Ovary (tissue), 3 donors: ENCODE data around the gene MESD.
"Not testable (repeated sequence)": the region's sequence is repeated elsewhere in the genome, so short reads cannot be mapped to it uniquely, and the experiment has no call there.

ENCODE experiments used
- POLR2A ChIP-seq: fragments of 450-650 bp; IDR thresholded peaks from one replicate; pipeline ENCODE4 v1.6.1; 2017; ENCODE audit warnings: antibody characterized with exemption, mild to moderate bottlenecking, moderate library complexity
- TF ChIP-seq, protein P1 (sequence below), 3 donors: fragments of 450-650 bp in 2 of 3; fragments of 200-600 bp in 1 of 3; IDR thresholded peaks; one replicate each; pipeline versions ENCODE4 v1.5.1 to v1.8.0; 2016 to 2022; ENCODE audit warnings: antibody characterized with exemption in 3 of 3, mild to moderate bottlenecking in 1 of 3
- donor health status: DM: no; HTN: no; CAD: no.

GRCh38 chr15:80965454-80965853, 24.2 kb downstream of the MESD start:
- TF ChIP-seq, protein P1, sequence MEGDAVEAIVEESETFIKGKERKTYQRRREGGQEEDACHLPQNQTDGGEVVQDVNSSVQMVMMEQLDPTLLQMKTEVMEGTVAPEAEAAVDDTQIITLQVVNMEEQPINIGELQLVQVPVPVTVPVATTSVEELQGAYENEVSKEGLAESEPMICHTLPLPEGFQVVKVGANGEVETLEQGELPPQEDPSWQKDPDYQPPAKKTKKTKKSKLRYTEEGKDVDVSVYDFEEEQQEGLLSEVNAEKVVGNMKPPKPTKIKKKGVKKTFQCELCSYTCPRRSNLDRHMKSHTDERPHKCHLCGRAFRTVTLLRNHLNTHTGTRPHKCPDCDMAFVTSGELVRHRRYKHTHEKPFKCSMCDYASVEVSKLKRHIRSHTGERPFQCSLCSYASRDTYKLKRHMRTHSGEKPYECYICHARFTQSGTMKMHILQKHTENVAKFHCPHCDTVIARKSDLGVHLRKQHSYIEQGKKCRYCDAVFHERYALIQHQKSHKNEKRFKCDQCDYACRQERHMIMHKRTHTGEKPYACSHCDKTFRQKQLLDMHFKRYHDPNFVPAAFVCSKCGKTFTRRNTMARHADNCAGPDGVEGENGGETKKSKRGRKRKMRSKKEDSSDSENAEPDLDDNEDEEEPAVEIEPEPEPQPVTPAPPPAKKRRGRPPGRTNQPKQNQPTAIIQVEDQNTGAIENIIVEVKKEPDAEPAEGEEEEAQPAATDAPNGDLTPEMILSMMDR (IDR thresholded peaks at IDR 0.05) = not testable (repeated sequence)
- not testable (repeated sequence) for TF ChIP-seq POLR2A
